H9 (cell line): ENCODE data around the gene AREG. TPM values are rescaled to one million over a fixed set of nuclear protein-coding genes. Genes with fewer than 3 reads are reported as not detected.

Experiments used
- DNase-seq: peaks from one replicate; pipeline ENCODE4 v3.0.0-alpha.2; 2017
- H2AFZ ChIP-seq: one replicate; pipeline ENCODE4 v1.6.1; 2013; ENCODE audit warnings: mild to moderate bottlenecking, low read length, control low read depth, moderate library complexity
- H2AK5ac ChIP-seq: 2 replicates; pipeline ENCODE4 v1.6.1; 2013; ENCODE audit warnings: low read length, control low read depth, mixed read lengths; ENCODE audit not compliant: insufficient read length
- H2BK120ac ChIP-seq: one replicate; pipeline ENCODE4 v1.6.1; 2013; ENCODE audit warnings: low read depth, mild to moderate bottlenecking, low read length, control low read depth, inconsistent platforms; ENCODE audit not compliant: poor library complexity, severe bottlenecking
- H2BK12ac ChIP-seq: 2 replicates; pipeline ENCODE4 v1.6.1; 2013; ENCODE audit warnings: low read length, control low read depth, mixed read lengths, low read depth; ENCODE audit not compliant: insufficient read length
- H2BK15ac ChIP-seq: 2 replicates; pipeline ENCODE4 v1.6.1; 2013; ENCODE audit warnings: low read depth, low read length, control low read depth
- H2BK20ac ChIP-seq: one replicate; pipeline ENCODE4 v1.6.1; 2013; ENCODE audit warnings: low read depth, mild to moderate bottlenecking, low read length, control low read depth, inconsistent platforms; ENCODE audit not compliant: poor library complexity, severe bottlenecking
- H2BK5ac ChIP-seq: 2 replicates; pipeline ENCODE4 v1.6.1; 2013; ENCODE audit warnings: low read length, control low read depth, mixed read lengths; ENCODE audit not compliant: insufficient read length
- H3K14ac ChIP-seq: 2 replicates; pipeline ENCODE4 v1.6.1; 2013; ENCODE audit warnings: low read length, control low read depth; ENCODE audit not compliant: insufficient read depth
- H3K18ac ChIP-seq: 2 replicates; pipeline ENCODE4 v1.6.1; 2013; ENCODE audit warnings: low read depth, mild to moderate bottlenecking, mixed read lengths, low read length, control low read depth; ENCODE audit not compliant: insufficient read length
- H3K23ac ChIP-seq: 2 replicates; pipeline ENCODE4 v1.6.1; 2013; ENCODE audit warnings: low read length, control low read depth, mixed read lengths, low read depth; ENCODE audit not compliant: insufficient read length
- H3K23me2 ChIP-seq: 2 replicates; pipeline ENCODE4 v1.6.1; 2013; ENCODE audit warnings: low read depth, mild to moderate bottlenecking, mixed read lengths, low read length, control low read depth; ENCODE audit not compliant: insufficient read length, poor library complexity, severe bottlenecking
- H3K27ac ChIP-seq: 2 replicates; pipeline ENCODE4 v1.5.1; 2013; ENCODE audit warnings: low read length, control low read depth, mixed read lengths, low read depth; ENCODE audit not compliant: insufficient read length
- H3K27me3 ChIP-seq: 2 replicates; pipeline ENCODE4 v1.6.1; 2013; ENCODE audit warnings: low read length, control low read depth, inconsistent platforms; ENCODE audit not compliant: insufficient read depth
- H3K4ac ChIP-seq: 2 replicates; pipeline ENCODE4 v1.6.1; 2013; ENCODE audit warnings: low read depth, mild to moderate bottlenecking, control low read depth, inconsistent platforms, low read length, moderate library complexity
- H3K4me1 ChIP-seq: 2 replicates; pipeline ENCODE4 v1.6.1; 2013; ENCODE audit warnings: low read length, control low read depth, inconsistent platforms; ENCODE audit not compliant: insufficient read depth
- H3K4me2 ChIP-seq: 2 replicates; pipeline ENCODE4 v1.6.1; 2013; ENCODE audit warnings: low read length, control low read depth, mixed read lengths; ENCODE audit not compliant: insufficient read length, insufficient read depth
- H3K56ac ChIP-seq: 2 replicates; pipeline ENCODE4 v1.6.1; 2013; ENCODE audit warnings: low read depth, mild to moderate bottlenecking, mixed read lengths, low read length, control low read depth; ENCODE audit not compliant: insufficient read length
- H3K79me1 ChIP-seq: 2 replicates; pipeline ENCODE4 v1.6.1; 2013; ENCODE audit warnings: low read depth, mild to moderate bottlenecking, moderate library complexity, low read length, control low read depth, inconsistent platforms; ENCODE audit not compliant: insufficient read depth, poor library complexity, severe bottlenecking
- H3K79me2 ChIP-seq: 2 replicates; pipeline ENCODE4 v1.6.1; 2013; ENCODE audit warnings: low read length, control low read depth, inconsistent platforms; ENCODE audit not compliant: insufficient read depth
- H3K9ac ChIP-seq: 2 replicates; pipeline ENCODE4 v1.6.1; 2013; ENCODE audit warnings: low read length, control low read depth, mixed read lengths; ENCODE audit not compliant: insufficient read length; ENCODE audit errors: extremely low read depth
- H3K9me3 ChIP-seq: one replicate; pipeline ENCODE4 v1.6.1; 2013; ENCODE audit warnings: low read depth, low read length, inconsistent platforms; ENCODE audit not compliant: control insufficient read depth
- H3T11ph ChIP-seq: one replicate; pipeline ENCODE4 v1.6.1; 2013; ENCODE audit warnings: mild to moderate bottlenecking, low read length, control low read depth, inconsistent platforms
- H4K20me1 ChIP-seq: one replicate; pipeline ENCODE4 v1.6.1; 2013; ENCODE audit not compliant: control insufficient read depth, insufficient read length, insufficient read depth
- H4K5ac ChIP-seq: 2 replicates; pipeline ENCODE4 v1.6.1; 2013; ENCODE audit warnings: low read depth, mild to moderate bottlenecking, mixed read lengths, low read length, control low read depth; ENCODE audit not compliant: insufficient read length
- H4K8ac ChIP-seq: replicated peaks from 2 replicates; pipeline ENCODE4 v1.6.1; 2013; ENCODE audit warnings: low read length, control low read depth, mixed read lengths, low read depth; ENCODE audit not compliant: insufficient read length
- H4K91ac ChIP-seq: 2 replicates; pipeline ENCODE4 v1.6.1; 2013; ENCODE audit warnings: low read depth, mild to moderate bottlenecking, moderate library complexity, mixed read lengths, low read length, control low read depth; ENCODE audit not compliant: insufficient read length
- H3K27ac Mint-ChIP-seq, 3 experiments: 2 replicates in 2 of 3; 3 replicates in 1 of 3; pipeline ENCODE4 v1.8.0; 2020 to 2021; ENCODE audit warnings: mixed read lengths in 3 of 3, mild to moderate bottlenecking in 1 of 3, moderate library complexity in 1 of 3
- H3K27me3 Mint-ChIP-seq: 2 replicates; pipeline ENCODE4 v1.8.0; 2021; ENCODE audit warnings: low read depth, mild to moderate bottlenecking, moderate library complexity, mixed read lengths
- H3K36me3 Mint-ChIP-seq, 3 experiments: 2 replicates in 2 of 3; 3 replicates in 1 of 3; pipeline ENCODE4 v1.8.0; 2020 to 2021; ENCODE audit warnings: low read depth in 3 of 3, mixed read lengths in 3 of 3; ENCODE audit not compliant: insufficient read depth in 1 of 3
- H3K4me1 Mint-ChIP-seq, 2 experiments: 2 replicates each; pipeline ENCODE4 v1.8.0; 2020; ENCODE audit warnings: mixed read lengths in 2 of 2
- H3K4me3 Mint-ChIP-seq, 2 experiments: 2 replicates in 1 of 2; 3 replicates in 1 of 2; pipeline ENCODE4 v1.8.0; 2020 to 2021; ENCODE audit warnings: mild to moderate bottlenecking in 2 of 2, mixed read lengths in 2 of 2, moderate library complexity in 1 of 2
- H3K9me3 Mint-ChIP-seq, 2 experiments: 2 replicates in 1 of 2; 3 replicates in 1 of 2; pipeline ENCODE4 v1.8.0; 2020; ENCODE audit warnings: mild to moderate bottlenecking in 2 of 2, mixed read lengths in 2 of 2, moderate library complexity in 1 of 2
- CTCF ChIP-seq: fragments of 200-600 bp; sonication (generic); conservative IDR thresholded peaks from 3 replicates; pipeline ENCODE4 v1.8.0; 2021; ENCODE audit warnings: antibody characterized with exemption, mild to moderate bottlenecking
- WGBS: extraction: QIAGEN DNeasy Blood & Tissue Kit; methylation state at CpG from one replicate; pipeline ENCODE4 v1.1.7; 2013; ENCODE audit warnings: missing lambda C conversion rate, low lambda C conversion rate, mixed read lengths; ENCODE audit not compliant: insufficient read length; ENCODE audit errors: extremely low coverage; 5-methylcytosine and 5-hydroxymethylcytosine counted together
- total RNA-seq: library from RNA; stranded (reverse); gene quantifications from 2 replicates; pipeline ENCODE4 v1.2.1, GENCODE V29; 2021

Gene AREG
- total RNA-seq, 1 experiment from 2014 or later = 0.28 TPM

- no peaks in the 10 kb centered on the region for H3K79me2 ChIP-seq
- H4K91ac ChIP-seq = no peak overlapping the region
- no peak overlapping the region for H3K27ac ChIP-seq
- H2BK15ac ChIP-seq = no peak overlapping the region
- Mint-ChIP-seq H3K27me3 (no peaks in the 10 kb centered on the region), H3K4me3 (no peak overlapping the region), H3K9me3 (no peaks in the 10 kb centered on the region), H3K4me1 (no peaks in the 10 kb centered on the region), H3K36me3 (no peaks in the 10 kb centered on the region), H3K27ac (no peak overlapping the region)
- no peak overlapping the region for H4K8ac ChIP-seq
- no peak for DNase-seq
- no peak overlapping the region for H3K56ac ChIP-seq
- no peaks in the 10 kb centered on the region for H4K20me1 ChIP-seq
- no peak overlapping the region for H2BK120ac ChIP-seq
- H3K79me1 ChIP-seq = no peaks in the 10 kb centered on the region
- no peak overlapping the region for H3K14ac ChIP-seq
- no peak overlapping the region for H3T11ph ChIP-seq
- H4K5ac ChIP-seq = no peak overlapping the region
- TF ChIP-seq CTCF = no peak
- no peak overlapping the region for H3K18ac ChIP-seq
- no peak overlapping the region for H2BK5ac ChIP-seq
- no peak overlapping the region for H3K23ac ChIP-seq
- no peak overlapping the region for H2AK5ac ChIP-seq
- H3K4ac ChIP-seq = no peak overlapping the region
- no peaks in the 10 kb centered on the region for H3K4me1 ChIP-seq
- H3K9ac ChIP-seq = no peak overlapping the region
- no peak overlapping the region for H2BK20ac ChIP-seq
- H2AFZ ChIP-seq = no peak overlapping the region
- H3K4me2 ChIP-seq = no peak overlapping the region
- no peaks in the 10 kb centered on the region for H3K9me3 ChIP-seq
- no peak overlapping the region for H2BK12ac ChIP-seq
- H3K27me3 ChIP-seq = no peaks in the 10 kb centered on the region
- 100% methylated on average over 1 of the region's 11 CpGs for WGBS
- H3K23me2 ChIP-seq = no peaks in the 10 kb centered on the region
Measured at GRCh38 chr4:74431113-74431826, 13.7 kb upstream of the AREG start.
